ENCODE results near the gene TEX2.

- TF ChIP-seq EZH2phosphoT487 (conservative IDR thresholded peaks at IDR 0.05; ENCODE audit: low read length) (no peak), CTCF (IDR thresholded peaks at IDR 0.05; ENCODE audit: insufficient read depth, low read length, poor library complexity, severe bottlenecking) (no peak)
These were observed 7.3 kb downstream of the TEX2 start for GRCh38 chr17:64255764-64256163.

Data from SU-DHL-6 (cell line).